Uterus (tissue), 2 donors: ENCODE results near the gene DNAJB13.

Experiments
- CTCF ChIP-seq, 4 experiments: fragments of 200-600 bp in 2 of 4; fragments of 450-650 bp in 2 of 4; sonication (generic) in 2 of 4; IDR thresholded peaks; one replicate each; pipeline ENCODE4 v1.5.1; 2016 to 2019; ENCODE audit warnings: antibody characterized with exemption in 4 of 4, mild to moderate bottlenecking in 2 of 4, moderate library complexity in 1 of 4
- POLR2A ChIP-seq, 2 donors: fragments of 450-650 bp; IDR thresholded peaks; one replicate each; pipeline ENCODE4 v1.6.1; 2016; ENCODE audit warnings: antibody characterized with exemption in 2 of 2, mild to moderate bottlenecking in 1 of 2, moderate library complexity in 1 of 2

DNA sequence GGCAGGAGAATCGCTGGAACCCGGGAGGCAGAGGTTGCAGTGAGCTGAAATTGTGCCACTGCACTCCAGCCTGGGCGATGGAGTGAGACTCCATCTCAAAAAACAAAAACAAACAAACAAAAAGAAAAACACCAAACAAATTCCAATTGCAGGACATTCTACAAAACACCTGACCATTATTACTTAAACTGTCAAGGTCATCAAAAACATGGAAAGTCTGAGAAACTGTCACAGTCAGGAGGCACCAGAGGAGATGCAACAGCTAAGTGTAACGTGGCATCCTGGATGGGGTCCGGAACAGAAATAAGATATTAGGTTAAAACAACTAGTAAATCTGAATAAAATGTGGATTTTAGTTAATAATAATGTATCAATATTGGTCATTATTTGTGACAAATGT, 914 bp upstream of the DNAJB13 start:
- no peak for TF ChIP-seq CTCF (IDR thresholded peaks at IDR 0.05)
- no peak for TF ChIP-seq POLR2A (IDR thresholded peaks at IDR 0.05)
